ENCODE data around the gene NRG2. TPM values are rescaled to one million over a fixed set of nuclear protein-coding genes. Genes with fewer than 3 reads are reported as not detected.

NRG2 gene
- total and polyA plus RNA-seq, 2 experiments from 2014 or later, result 13.5 to 20.7 TPM

- DNase-seq (ENCODE audit: low read depth in 1 of 2, low spot score in 1 of 2), result no peak
- no peak for TF ChIP-seq CTCF (IDR thresholded peaks at IDR 0.05; ENCODE audit: low read depth, low read length)
Measured at GRCh38 chr5:139812836-139813805, 230.0 kb downstream of the NRG2 start.

GRCh38 chr5:139812323-139812722, 230.8 kb downstream of the NRG2 start:
- Histone ChIP-seq H3K9me3 (ENCODE audit: low read depth) (no peaks in the 10 kb centered on the region), H3K27ac (no peak overlapping the region), H3K27me3 (peaks cover 3% of the 10 kb centered on the region), H3K4me3 (no peak overlapping the region), H3K36me3 (no peaks in the 10 kb centered on the region), H3K4me1 (ENCODE audit: low read depth) (no peaks in the 10 kb centered on the region)
- TF ChIP-seq CTCF (IDR thresholded peaks at IDR 0.05; ENCODE audit: low read depth, low read length), result no peak
- DNase-seq (ENCODE audit: low read depth in 1 of 2, low spot score in 1 of 2), result no peak

More at GRCh38 chr5:139812836-139813805, 230.0 kb downstream of the NRG2 start:
- H3K4me1 ChIP-seq (ENCODE audit: low read depth), result no peaks in the 10 kb centered on the region
- no peak overlapping the region for H3K27ac ChIP-seq
- no peak overlapping the region for H3K4me3 ChIP-seq
- H3K36me3 ChIP-seq, result no peaks in the 10 kb centered on the region
- H3K9me3 ChIP-seq (ENCODE audit: low read depth), result no peaks in the 10 kb centered on the region
- peaks cover 3% of the 10 kb centered on the region for H3K27me3 ChIP-seq

- Histone ChIP-seq H3K27ac (no peak overlapping the region), H3K4me1 (ENCODE audit: low read depth) (no peaks in the 10 kb centered on the region), H3K27me3 (peaks cover 3% of the 10 kb centered on the region), H3K36me3 (no peaks in the 10 kb centered on the region), H3K4me3 (no peak overlapping the region), H3K9me3 (ENCODE audit: low read depth) (no peaks in the 10 kb centered on the region)
- no peak for DNase-seq (ENCODE audit: low read depth in 1 of 2, low spot score in 1 of 2)
- no peak for TF ChIP-seq CTCF (IDR thresholded peaks at IDR 0.05; ENCODE audit: low read depth, low read length)
Measured at GRCh38 chr5:139811274-139811607, 231.9 kb downstream of the NRG2 start.

GRCh38 chr5:139810341-139811273, 232.5 kb downstream of the NRG2 start:
- Histone ChIP-seq H3K36me3 (no peaks in the 10 kb centered on the region), H3K9me3 (ENCODE audit: low read depth) (no peaks in the 10 kb centered on the region), H3K27me3 (peaks cover 6% of the 10 kb centered on the region), H3K4me3 (no peak overlapping the region), H3K27ac (no peak overlapping the region), H3K4me1 (ENCODE audit: low read depth) (no peaks in the 10 kb centered on the region)
- no peak for TF ChIP-seq CTCF (IDR thresholded peaks at IDR 0.05; ENCODE audit: low read depth, low read length)
- DNase-seq (ENCODE audit: low read depth in 1 of 2, low spot score in 1 of 2), result no peak

- Histone ChIP-seq H3K9me3 (ENCODE audit: low read depth) (no peaks in the 10 kb centered on the region), H3K36me3 (no peaks in the 10 kb centered on the region), H3K4me1 (ENCODE audit: low read depth) (no peaks in the 10 kb centered on the region), H3K4me3 (no peak overlapping the region), H3K27ac (no peak overlapping the region), H3K27me3 (peaks cover 11% of the 10 kb centered on the region)
- no peak for TF ChIP-seq CTCF (IDR thresholded peaks at IDR 0.05; ENCODE audit: low read depth, low read length)
- DNase-seq (ENCODE audit: low read depth in 1 of 2, low spot score in 1 of 2), result no peak
Measured at GRCh38 chr5:139809331-139809810, 233.7 kb downstream of the NRG2 start.

All from cardiac muscle cell (in vitro differentiated cells and primary cell).